Cardiac fibroblast (primary cell): ENCODE measurements around the gene BBS7.

Experiments used
- DNase-seq, 2 donors: peaks; one replicate each; pipeline versions ENCODE4 v3.0.0 to v3.0.0-alpha.2; 2010; ENCODE audit warnings: low read depth in 2 of 2
- H3K4me3 ChIP-seq, 2 donors: replicated peaks in 1 of 2; 1 replicate in 1 of 2; 2 replicates in 1 of 2; pipeline ENCODE4 v1.5.1; 2011; ENCODE audit warnings: low read depth in 2 of 2, low read length in 2 of 2, mild to moderate bottlenecking in 2 of 2, moderate library complexity in 1 of 2
- CTCF ChIP-seq: IDR thresholded peaks from one replicate; pipeline ENCODE4 v1.5.1; 2011; ENCODE audit warnings: low read depth, mild to moderate bottlenecking, low read length, inconsistent platforms

BBS7 gene

GRCh38 chr4:121796283-121796682 lies 74.0 kb downstream of the BBS7 start:
- no peak for DNase-seq
- H3K4me3 ChIP-seq, result no peak overlapping the region
- TF ChIP-seq CTCF, result no peak

GRCh38 chr4:121794505-121795188 lies 75.6 kb downstream of the BBS7 start:
- no peak for TF ChIP-seq CTCF
- H3K4me3 ChIP-seq, result no peak overlapping the region
- peak in 1 of 2 donors; percentile 57 for DNase-seq

GRCh38 chr4:121792966-121793365 lies 77.3 kb downstream of the BBS7 start:
- DNase-seq, result no peak
- TF ChIP-seq CTCF, result no peak
- no peak overlapping the region for H3K4me3 ChIP-seq

DNA sequence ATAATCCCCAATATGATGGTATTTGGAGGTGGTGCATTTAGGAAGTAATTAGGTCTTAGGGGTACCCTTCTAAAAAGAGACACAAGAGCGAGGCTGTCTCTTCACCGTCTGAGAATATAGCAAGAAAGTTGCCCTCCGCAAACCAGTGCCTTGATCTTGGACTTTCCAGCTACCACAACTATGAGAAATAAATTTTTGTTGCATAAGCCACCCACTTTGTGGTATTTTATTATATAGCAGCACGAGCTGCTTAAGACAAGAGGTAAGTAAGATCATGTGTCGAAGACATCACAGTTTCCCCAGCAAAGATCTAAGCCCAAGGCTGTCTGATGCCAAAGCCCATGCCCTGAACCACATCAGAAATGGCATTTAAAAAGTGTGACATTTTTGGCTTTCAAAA lies 78.8 kb downstream of the BBS7 start:
- no peak overlapping the region for H3K4me3 ChIP-seq
- TF ChIP-seq CTCF, result no peak
- peak in 1 of 2 donors; percentile 60 for DNase-seq

- no peak for DNase-seq
- TF ChIP-seq CTCF, result no peak
- no peak overlapping the region for H3K4me3 ChIP-seq
Measured at GRCh38 chr4:121790976-121791375, 79.3 kb downstream of the BBS7 start.

DNA sequence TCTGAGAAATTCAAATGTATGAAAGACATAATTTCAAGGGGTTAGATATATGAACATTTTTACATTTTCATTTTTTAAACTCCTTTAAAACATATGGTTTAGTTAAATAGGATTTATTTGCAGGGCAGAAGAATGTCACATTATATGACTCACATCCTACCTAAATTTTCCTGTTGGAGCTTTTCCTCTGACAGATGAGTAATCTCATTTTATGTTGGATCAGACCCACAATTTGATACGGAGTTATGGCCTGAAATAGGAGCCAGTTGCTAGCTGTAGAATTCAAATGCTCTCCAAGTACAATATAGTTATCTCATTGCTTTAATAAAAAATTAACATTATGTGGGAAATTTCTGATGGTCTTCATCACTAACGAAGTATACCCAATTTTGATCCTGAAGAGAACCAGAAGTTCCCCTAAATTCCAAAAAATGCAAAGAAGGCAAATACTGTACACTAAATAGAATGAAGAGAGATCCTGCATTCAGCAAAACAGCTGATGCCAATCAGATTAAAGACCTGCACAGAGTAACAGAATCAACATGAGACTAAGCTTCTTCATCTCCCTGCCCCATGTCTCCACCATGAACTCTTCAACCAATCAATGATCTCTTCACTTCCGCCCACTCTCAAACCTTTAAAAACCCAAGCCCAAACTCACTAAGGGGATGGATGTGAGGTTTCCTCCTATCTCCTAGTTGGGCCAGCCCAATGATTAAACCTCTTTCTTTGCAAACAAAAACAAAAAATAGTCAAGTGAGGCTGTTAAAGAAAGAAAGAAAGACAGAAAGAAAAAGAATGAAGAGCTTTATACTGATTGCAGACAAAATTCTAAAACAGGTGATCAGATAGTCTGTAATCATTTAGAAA lies 80.1 kb downstream of the BBS7 start:
- no peak for TF ChIP-seq CTCF
- peak; percentile 71 to 78 for DNase-seq
- no peak overlapping the region for H3K4me3 ChIP-seq
